ENCODE measurements around the gene TUBGCP6.

The TUBGCP6 gene

DNA sequence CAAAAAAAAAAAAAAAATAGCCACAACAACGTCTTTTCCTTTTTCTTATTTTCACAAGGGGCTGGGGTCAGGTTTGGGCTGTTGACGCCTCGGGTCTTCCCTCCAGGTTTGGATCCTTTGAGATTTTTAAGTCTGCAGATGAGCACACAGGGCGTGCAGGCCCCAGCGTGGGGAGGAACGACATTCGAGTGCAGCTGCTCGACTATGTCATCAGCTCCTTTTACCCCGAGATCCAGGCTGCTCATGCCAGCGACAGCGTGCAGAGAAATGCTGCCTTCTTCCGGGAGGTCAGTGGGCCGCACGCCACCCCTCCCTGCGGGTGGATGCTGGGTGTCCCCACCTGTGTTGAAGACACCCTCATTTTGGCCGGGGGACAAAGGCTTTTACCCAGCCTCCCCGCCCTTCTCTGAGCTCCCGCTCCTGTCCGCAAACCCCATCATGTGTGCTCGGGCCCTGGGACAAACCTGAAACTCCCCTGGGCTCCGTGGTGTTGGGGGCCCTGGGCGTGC is 36.3 kb downstream of the TUBGCP6 start:
- Histone ChIP-seq H2AFZ (ENCODE audit: low read length) (no peak overlapping the region), H3K27me3 (ENCODE audit: insufficient read depth, low read length, poor library complexity, severe bottlenecking) (no peaks in the 10 kb centered on the region), H3K4me1 (ENCODE audit: insufficient read depth, low read length, poor library complexity, severe bottlenecking) (peaks cover 18% of the 10 kb centered on the region), H3K4me3 (ENCODE audit: low read length, poor library complexity, severe bottlenecking) (no peak overlapping the region), H3K36me3 (ENCODE audit: insufficient read depth, low read length) (peaks cover 14% of the 10 kb centered on the region; the same call in 1 of the 2 replicates), H3F3A (ENCODE audit: low read depth) (no peaks in the 10 kb centered on the region), H3K4me2 (ENCODE audit: low read depth, low read length, poor library complexity, severe bottlenecking) (no peak overlapping the region), H3K9me2 (replicated peaks; ENCODE audit: low read depth, low read length) (no peaks in the 10 kb centered on the region), H3K79me2 (ENCODE audit: insufficient read depth, low read length) (no peaks in the 10 kb centered on the region), H3K9ac (ENCODE audit: low read depth, low read length, poor library complexity, severe bottlenecking) (no peak overlapping the region), H3K9me3 (ENCODE audit: insufficient read depth, low read depth, low read length) (no peaks in the 10 kb centered on the region), H4K20me1 (ENCODE audit: insufficient read depth, low read length, poor library complexity, severe bottlenecking) (peaks cover 3% of the 10 kb centered on the region)
- TF ChIP-seq, protein P1, sequence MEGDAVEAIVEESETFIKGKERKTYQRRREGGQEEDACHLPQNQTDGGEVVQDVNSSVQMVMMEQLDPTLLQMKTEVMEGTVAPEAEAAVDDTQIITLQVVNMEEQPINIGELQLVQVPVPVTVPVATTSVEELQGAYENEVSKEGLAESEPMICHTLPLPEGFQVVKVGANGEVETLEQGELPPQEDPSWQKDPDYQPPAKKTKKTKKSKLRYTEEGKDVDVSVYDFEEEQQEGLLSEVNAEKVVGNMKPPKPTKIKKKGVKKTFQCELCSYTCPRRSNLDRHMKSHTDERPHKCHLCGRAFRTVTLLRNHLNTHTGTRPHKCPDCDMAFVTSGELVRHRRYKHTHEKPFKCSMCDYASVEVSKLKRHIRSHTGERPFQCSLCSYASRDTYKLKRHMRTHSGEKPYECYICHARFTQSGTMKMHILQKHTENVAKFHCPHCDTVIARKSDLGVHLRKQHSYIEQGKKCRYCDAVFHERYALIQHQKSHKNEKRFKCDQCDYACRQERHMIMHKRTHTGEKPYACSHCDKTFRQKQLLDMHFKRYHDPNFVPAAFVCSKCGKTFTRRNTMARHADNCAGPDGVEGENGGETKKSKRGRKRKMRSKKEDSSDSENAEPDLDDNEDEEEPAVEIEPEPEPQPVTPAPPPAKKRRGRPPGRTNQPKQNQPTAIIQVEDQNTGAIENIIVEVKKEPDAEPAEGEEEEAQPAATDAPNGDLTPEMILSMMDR (conservative IDR thresholded peaks at IDR 0.05; ENCODE audit: low read length): no peak
- no peak for TF ChIP-seq EZH2phosphoT487 (IDR thresholded peaks at IDR 0.05; ENCODE audit: borderline replicate concordance)

DNA sequence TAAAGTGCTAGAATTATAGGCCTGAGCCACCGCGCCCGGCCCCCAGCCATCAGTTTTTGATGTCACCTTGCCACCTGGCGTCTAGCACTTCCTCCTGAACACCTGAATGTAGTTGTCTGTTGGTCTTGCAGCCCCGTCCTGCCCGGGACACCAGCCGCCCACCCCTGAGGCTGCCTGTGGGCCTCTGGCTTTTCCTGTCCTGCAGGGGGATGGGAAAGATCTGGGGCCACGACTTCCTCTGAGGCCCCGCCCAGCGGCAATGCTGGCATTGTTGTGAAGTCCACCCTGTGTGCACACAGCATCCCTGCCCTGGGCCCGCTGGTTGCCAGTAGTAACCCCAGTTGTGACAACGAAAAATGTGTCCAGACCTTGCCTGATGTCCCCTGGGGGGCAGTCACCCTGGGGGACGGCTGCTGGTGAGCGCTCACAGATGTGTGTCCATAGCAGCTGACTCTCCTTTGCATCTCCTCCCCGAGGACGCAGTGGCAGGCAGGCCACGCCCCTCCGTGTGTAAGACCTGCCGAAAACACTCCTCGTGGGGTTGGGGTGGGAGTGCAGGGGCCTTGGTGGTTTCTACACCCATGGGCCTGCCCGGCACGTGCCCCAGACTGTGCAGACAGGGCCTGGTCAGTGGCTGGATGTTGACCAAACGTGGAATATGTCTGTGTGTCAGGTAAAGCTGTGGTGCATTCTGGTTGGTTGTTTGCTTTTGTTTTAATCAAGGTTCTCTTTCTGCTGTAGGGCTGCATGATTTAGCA is 37.3 kb downstream of the TUBGCP6 start:
- Histone ChIP-seq H3K4me1 (ENCODE audit: insufficient read depth, low read length, poor library complexity, severe bottlenecking) (peaks cover 18% of the 10 kb centered on the region), H3K9me3 (ENCODE audit: insufficient read depth, low read depth, low read length) (no peaks in the 10 kb centered on the region), H2AFZ (ENCODE audit: low read length) (no peak overlapping the region), H3K9me2 (replicated peaks; ENCODE audit: low read depth, low read length) (no peaks in the 10 kb centered on the region), H3K79me2 (ENCODE audit: insufficient read depth, low read length) (peaks cover 8% of the 10 kb centered on the region), H3F3A (ENCODE audit: low read depth) (no peaks in the 10 kb centered on the region), H3K4me2 (ENCODE audit: low read depth, low read length, poor library complexity, severe bottlenecking) (peak overlapping the region; percentile 27), H3K36me3 (ENCODE audit: insufficient read depth, low read length) (peaks cover 10% of the 10 kb centered on the region; the same call in 1 of the 2 replicates), H3K4me3 (ENCODE audit: low read length, poor library complexity, severe bottlenecking) (no peak overlapping the region), H3K9ac (ENCODE audit: low read depth, low read length, poor library complexity, severe bottlenecking) (peak overlapping the region; percentile 6), H3K27me3 (ENCODE audit: insufficient read depth, low read length, poor library complexity, severe bottlenecking) (no peaks in the 10 kb centered on the region), H4K20me1 (ENCODE audit: insufficient read depth, low read length, poor library complexity, severe bottlenecking) (peaks cover 6% of the 10 kb centered on the region)
- TF ChIP-seq, protein P1 (conservative IDR thresholded peaks at IDR 0.05; ENCODE audit: low read length): no peak
- no peak for TF ChIP-seq EZH2phosphoT487 (IDR thresholded peaks at IDR 0.05; ENCODE audit: borderline replicate concordance)

DNA sequence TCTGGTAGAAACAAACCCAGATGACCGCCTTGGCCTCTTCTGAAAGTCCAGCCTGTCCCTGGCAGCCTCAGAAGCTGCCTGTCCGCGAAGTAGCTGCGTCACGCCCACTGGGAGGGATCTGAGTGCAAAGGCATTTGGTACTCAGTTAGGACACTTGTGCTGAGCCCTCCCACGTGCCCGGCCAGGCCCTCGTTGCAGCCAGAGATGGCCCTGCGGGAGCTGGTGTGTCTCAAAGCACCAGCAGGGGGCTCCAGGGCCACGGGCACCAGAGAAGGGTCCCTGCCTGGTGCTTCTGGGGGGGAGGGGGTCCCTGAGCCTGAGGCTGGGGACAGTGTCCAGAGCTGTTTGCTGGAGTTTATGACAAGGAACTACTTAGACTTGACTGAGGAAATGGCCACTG is 38.2 kb downstream of the TUBGCP6 start:
- H3K36me3 ChIP-seq (ENCODE audit: insufficient read depth, low read length): peaks cover 9% of the 10 kb centered on the region; the same call in 1 of the 2 replicates
- TF ChIP-seq, protein P1 (conservative IDR thresholded peaks at IDR 0.05; ENCODE audit: low read length): peak; percentile 70
- no peak for TF ChIP-seq EZH2phosphoT487 (IDR thresholded peaks at IDR 0.05; ENCODE audit: borderline replicate concordance)
- peak overlapping the region; percentile 27 for H3K4me2 ChIP-seq (ENCODE audit: low read depth, low read length, poor library complexity, severe bottlenecking)
- no peaks in the 10 kb centered on the region for H3F3A ChIP-seq (ENCODE audit: low read depth)
- no peak overlapping the region for H3K4me3 ChIP-seq (ENCODE audit: low read length, poor library complexity, severe bottlenecking)
- H3K9me3 ChIP-seq (ENCODE audit: insufficient read depth, low read depth, low read length): no peaks in the 10 kb centered on the region
- H2AFZ ChIP-seq (ENCODE audit: low read length): no peak overlapping the region
- H3K27me3 ChIP-seq (ENCODE audit: insufficient read depth, low read length, poor library complexity, severe bottlenecking): no peaks in the 10 kb centered on the region
- no peaks in the 10 kb centered on the region for H3K9me2 ChIP-seq (replicated peaks; ENCODE audit: low read depth, low read length)
- peaks cover 16% of the 10 kb centered on the region for H4K20me1 ChIP-seq (ENCODE audit: insufficient read depth, low read length, poor library complexity, severe bottlenecking)
- no peak overlapping the region for H3K9ac ChIP-seq (ENCODE audit: low read depth, low read length, poor library complexity, severe bottlenecking)
- H3K79me2 ChIP-seq (ENCODE audit: insufficient read depth, low read length): peaks cover 18% of the 10 kb centered on the region
- H3K4me1 ChIP-seq (ENCODE audit: insufficient read depth, low read length, poor library complexity, severe bottlenecking): peaks cover 27% of the 10 kb centered on the region
